Stimulated activated naive B cell treated with anti-CD40 and anti-IgM and Interleukin-4, amounts not matched to agents 10 μg/mL and 1 μg/mL and 100 μg/mL, for 72 hours (primary cell): ENCODE measurements around the gene MGRN1.
A peak's percentile ranks its signal among the peaks of the same experiment; 100 is the strongest.
"Not testable (repeated sequence)": the region's sequence is repeated elsewhere in the genome, so short reads cannot be mapped to it uniquely, and the experiment has no call there.

ENCODE experiments used
- ATAC-seq, 2 donors: fragments of 150-1000 bp; cut with Tn5 transposase; replicated peaks; 2 replicates each; pipeline ENCODE4 v1.10.0; 2021; ENCODE audit warnings: moderate library complexity in 1 of 2
- DNase-seq: peaks from one replicate; pipeline ENCODE4 v3.0.0; 2021
- H3K27ac Mint-ChIP-seq: one replicate; pipeline ENCODE4 v1.8.0; 2022; ENCODE audit warnings: mild to moderate bottlenecking, mixed read lengths
- H3K27me3 Mint-ChIP-seq, 2 donors: one replicate each; pipeline ENCODE4 v1.8.0; 2022; ENCODE audit warnings: mixed read lengths in 2 of 2
- H3K36me3 Mint-ChIP-seq, 2 donors: one replicate each; pipeline ENCODE4 v1.8.0; 2022; ENCODE audit warnings: mixed read lengths in 2 of 2, mild to moderate bottlenecking in 1 of 2
- H3K4me1 Mint-ChIP-seq, 2 donors: one replicate each; pipeline ENCODE4 v1.8.0; 2022; ENCODE audit warnings: mixed read lengths in 2 of 2, mild to moderate bottlenecking in 1 of 2
- H3K4me3 Mint-ChIP-seq, 2 donors: one replicate each; pipeline ENCODE4 v1.8.0; 2022; ENCODE audit warnings: mild to moderate bottlenecking in 2 of 2, mixed read lengths in 2 of 2, moderate library complexity in 1 of 2
- H3K9me3 Mint-ChIP-seq, 2 donors: one replicate each; pipeline ENCODE4 v1.8.0; 2022; ENCODE audit warnings: mixed read lengths in 2 of 2, mild to moderate bottlenecking in 1 of 2

MGRN1 gene

DNA sequence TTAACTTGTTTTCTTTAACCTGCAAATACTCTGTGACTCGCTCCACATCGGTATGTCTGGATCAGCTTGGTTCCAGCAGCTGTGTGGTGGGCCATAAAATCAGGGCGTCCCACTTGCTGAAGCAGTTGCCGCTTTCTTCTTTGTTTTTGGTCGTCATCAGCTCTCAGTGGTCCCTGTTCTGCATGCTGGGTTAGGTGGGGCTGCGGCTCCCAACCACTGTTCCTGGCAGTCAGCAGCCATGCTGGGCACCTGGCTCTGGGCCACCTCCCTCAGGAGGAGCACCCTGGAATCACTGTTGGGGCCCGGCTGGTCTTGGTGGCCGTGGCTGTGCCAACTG, 23.0 kb downstream of the MGRN1 start:
- peaks cover 39 to 45% of the 10 kb centered on the region in 2 donors for H3K36me3 Mint-ChIP-seq
- H3K27ac Mint-ChIP-seq = no peak overlapping the region
- H3K27me3 Mint-ChIP-seq = no peaks in the 10 kb centered on the region
- H3K4me1 Mint-ChIP-seq = peaks cover 32 to 37% of the 10 kb centered on the region in 2 donors
- H3K9me3 Mint-ChIP-seq = no peaks in the 10 kb centered on the region
- H3K4me3 Mint-ChIP-seq = no peak overlapping the region
- ATAC-seq (no peak), DNase-seq (no peak)

DNA sequence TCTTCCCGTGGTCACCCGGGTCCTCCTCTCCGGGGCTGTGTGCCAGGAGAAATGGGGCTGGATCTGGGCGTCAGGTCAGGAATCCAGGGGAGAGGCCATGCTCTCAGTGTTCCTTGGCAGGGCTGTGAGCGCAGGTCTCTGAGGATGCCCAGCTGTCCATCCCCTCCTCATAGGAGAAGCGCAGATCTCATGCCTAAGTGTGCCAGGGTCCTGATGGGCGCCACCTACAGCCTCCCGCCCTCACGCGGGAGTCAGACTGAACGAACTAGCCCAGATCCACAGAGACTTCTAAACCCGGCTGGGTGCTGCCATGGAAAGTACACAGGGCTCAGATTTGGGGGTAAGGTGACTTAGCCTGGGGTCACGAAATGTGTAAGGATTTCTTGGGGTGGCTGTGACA, 24.3 kb downstream of the MGRN1 start:
- Mint-ChIP-seq H3K4me3 (peak overlapping the region; percentile 45 to 48), H3K9me3 (no peaks in the 10 kb centered on the region), H3K27me3 (no peaks in the 10 kb centered on the region), H3K27ac (peak overlapping the region; percentile 89), H3K4me1 (peaks cover 34 to 44% of the 10 kb centered on the region in 2 donors), H3K36me3 (peaks cover 46 to 53% of the 10 kb centered on the region in 2 donors)
- DNase-seq = no peak
- ATAC-seq = no peak

DNA sequence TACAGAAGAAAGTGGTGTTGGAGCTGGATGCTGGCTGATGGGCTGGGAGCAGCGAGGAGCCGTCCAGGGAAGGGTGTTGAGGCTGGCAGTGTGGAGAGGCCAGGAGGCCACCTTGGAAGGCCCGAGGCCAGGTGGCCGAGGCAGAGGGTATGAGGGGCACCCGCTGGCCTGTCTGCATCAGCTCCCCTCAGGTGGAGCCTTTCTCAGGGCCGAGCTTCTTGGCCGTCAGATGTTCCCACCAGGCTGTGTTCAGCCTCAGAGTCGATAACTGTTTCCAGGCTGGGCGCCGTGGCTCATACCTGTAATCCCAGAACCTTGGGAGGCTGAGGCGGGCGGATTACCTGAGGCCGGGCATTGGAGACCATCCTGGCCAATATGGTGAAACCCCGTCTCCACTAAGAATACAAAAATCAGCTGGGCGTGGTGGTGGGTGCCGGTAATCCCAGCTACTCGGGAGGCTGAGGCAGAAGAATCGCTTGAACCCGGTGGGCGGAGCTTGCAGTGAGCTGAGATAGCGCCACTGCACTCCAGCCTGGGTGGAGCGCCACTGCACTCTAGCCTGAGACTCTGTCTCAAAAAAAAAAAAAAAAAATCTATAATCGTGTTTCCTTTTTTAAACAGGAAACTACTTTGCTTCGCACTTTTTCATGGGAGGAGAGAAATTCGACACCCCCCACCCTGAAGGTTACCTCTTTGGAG, 25.3 kb downstream of the MGRN1 start:
- peak overlapping the region in 1 of 2 donors; percentile 53 for H3K4me3 Mint-ChIP-seq
- DNase-seq (no peak), ATAC-seq (no peak)
- H3K27ac Mint-ChIP-seq = peak overlapping the region; percentile 81
- H3K4me1 Mint-ChIP-seq = peaks cover 34 to 44% of the 10 kb centered on the region in 2 donors
- no peaks in the 10 kb centered on the region for H3K9me3 Mint-ChIP-seq
- no peaks in the 10 kb centered on the region for H3K27me3 Mint-ChIP-seq
- peaks cover 47 to 61% of the 10 kb centered on the region in 2 donors for H3K36me3 Mint-ChIP-seq

DNA sequence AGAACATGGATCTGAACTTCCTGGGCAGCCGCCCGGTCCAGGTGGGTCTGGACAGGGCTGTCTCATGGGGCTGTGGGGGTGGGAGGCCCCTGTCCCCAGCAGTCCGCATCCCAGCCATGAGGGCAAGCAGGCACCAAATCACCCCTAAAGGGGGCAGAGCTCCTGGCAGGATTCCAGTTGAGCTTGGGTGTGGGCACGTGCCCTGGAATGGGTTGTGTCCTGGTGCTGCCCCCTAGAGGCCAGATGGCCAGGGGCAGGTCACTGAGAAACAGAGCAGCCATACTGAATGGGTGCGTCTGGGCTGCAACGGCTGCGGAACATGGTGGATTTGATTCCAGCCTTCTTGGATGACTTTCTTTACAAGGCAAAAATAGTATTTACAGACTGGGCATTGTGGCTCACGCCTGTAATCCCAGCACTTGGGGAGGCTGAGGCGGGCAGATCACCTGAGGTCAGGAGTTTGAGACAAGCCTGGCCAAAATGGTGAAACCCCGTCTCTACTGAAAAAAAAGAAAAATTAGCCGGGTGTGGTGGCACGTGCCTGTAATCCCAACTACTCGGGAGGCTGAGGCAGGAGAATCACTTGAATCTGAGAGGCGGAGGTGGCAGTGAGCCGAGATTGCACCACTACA, 25.9 kb downstream of the MGRN1 start:
- H3K27me3 Mint-ChIP-seq, H3K9me3 Mint-ChIP-seq: not testable (repeated sequence)
- ATAC-seq (peak; percentile 33 to 44), DNase-seq (peak; percentile 35)
- Mint-ChIP-seq H3K36me3 (peaks cover 42 to 60% of the 10 kb centered on the region in 2 donors), H3K4me1 (peaks cover 30 to 44% of the 10 kb centered on the region in 2 donors), H3K27ac (peak overlapping the region; percentile 81), H3K4me3 (peak overlapping the region; percentile 50 to 56)

DNA sequence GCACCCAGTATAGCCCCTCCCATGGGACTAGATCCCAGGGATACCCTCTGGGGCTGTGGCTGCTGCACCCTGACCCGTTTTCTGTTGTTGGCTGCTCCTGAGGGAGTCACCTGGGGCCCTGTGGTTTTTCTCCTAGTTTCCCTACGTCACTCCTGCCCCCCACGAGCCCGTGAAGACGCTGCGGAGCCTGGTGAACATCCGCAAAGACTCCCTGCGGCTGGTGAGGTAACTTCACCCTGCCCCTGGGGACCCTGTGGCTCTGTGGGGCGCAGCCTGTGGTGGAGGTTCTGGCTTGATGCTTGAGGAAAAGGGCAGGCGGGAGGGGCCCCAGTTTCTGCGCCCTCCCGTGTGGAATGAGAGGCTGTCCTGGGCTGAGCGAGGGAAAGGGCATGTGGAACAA, 27.2 kb downstream of the MGRN1 start:
- H3K4me3 Mint-ChIP-seq = peak overlapping the region; percentile 70 to 72
- H3K27me3 Mint-ChIP-seq = no peaks in the 10 kb centered on the region

DNA sequence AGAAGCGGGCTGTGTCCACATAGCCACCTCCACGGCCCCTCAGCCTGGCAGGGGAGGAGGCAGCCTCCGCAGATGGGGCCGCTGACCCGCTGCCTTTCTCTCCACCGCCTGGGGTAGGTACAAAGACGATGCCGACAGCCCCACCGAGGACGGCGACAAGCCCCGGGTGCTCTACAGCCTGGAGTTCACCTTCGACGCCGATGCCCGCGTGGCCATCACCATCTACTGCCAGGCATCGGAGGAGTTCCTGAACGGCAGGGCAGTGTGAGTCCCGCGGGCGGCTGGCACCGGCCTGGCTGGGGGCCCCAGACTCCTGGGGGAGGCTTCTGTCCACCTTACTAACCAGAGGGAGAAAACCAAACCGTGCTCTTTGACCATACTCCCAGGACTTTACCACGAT, 27.9 kb downstream of the MGRN1 start:
- no peaks in the 10 kb centered on the region for H3K27me3 Mint-ChIP-seq
- H3K36me3 Mint-ChIP-seq = peaks cover 48 to 70% of the 10 kb centered on the region in 2 donors
- peaks cover 28 to 44% of the 10 kb centered on the region in 2 donors for H3K4me1 Mint-ChIP-seq
- peak overlapping the region in 1 of 2 donors; percentile 70 for H3K4me3 Mint-ChIP-seq
- DNase-seq (no peak), ATAC-seq (no peak)
- H3K9me3 Mint-ChIP-seq = no peaks in the 10 kb centered on the region
- no peak overlapping the region for H3K27ac Mint-ChIP-seq

More for the DNA sequence above, 27.2 kb downstream of the MGRN1 start:
- Mint-ChIP-seq H3K4me1 (peaks cover 28 to 44% of the 10 kb centered on the region in 2 donors), H3K27ac (peak overlapping the region; percentile 62), H3K36me3 (peaks cover 48 to 67% of the 10 kb centered on the region in 2 donors), H3K9me3 (no peaks in the 10 kb centered on the region)
- ATAC-seq (peak; percentile 85 to 87), DNase-seq (peak; percentile 71)

DNA sequence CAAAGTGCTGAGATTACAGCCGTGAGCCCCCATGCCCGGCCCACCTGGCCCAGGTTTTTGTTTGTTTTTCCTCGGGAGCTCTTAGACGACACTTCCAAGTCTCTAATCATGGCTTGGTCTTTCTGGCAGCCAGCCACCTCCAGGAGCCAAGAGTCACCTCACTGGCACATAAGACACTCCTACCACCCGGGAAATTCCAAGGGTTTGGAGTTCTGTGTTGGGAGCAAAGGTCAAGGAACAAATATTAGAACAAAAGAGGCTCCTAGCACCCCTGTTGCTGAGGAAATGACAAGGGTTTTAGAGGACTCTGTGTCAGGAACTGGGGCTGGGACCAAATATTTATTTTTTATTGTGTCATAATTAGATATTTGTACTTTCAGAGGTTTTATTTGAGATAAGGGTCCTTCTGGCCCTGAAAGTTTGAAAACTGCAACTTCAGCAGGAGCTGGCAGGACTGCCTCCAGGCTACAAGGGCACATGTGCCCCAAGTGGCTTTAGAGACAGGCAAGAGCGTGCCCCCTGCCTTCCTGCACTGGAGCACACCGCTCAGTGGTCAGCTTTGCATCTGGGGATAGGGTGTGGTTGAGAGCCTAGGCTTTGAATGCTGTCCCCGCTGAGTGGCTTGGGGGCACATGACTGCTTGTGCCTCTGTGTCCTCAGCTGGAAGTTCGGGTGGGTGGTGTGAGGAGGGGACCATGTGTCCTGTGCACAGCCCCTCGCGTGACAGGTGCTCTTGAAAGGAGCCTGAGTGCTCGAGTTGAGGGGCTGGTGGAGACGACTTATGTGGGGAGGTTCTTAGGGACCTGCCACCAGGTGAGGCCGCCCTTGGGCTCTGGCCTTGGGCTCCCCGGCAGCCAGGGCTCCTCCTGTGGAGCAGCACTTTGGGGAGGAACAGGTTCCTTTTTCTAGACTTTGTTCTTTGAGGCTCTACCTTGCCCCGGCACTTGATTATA, 29.7 kb downstream of the MGRN1 start:
- Mint-ChIP-seq H3K27me3 (no peaks in the 10 kb centered on the region), H3K4me1 (peaks cover 29 to 44% of the 10 kb centered on the region in 2 donors), H3K36me3 (peaks cover 51 to 70% of the 10 kb centered on the region in 2 donors), H3K4me3 (no peak overlapping the region), H3K9me3 (no peaks in the 10 kb centered on the region), H3K27ac (no peak overlapping the region)
- ATAC-seq (no peak), DNase-seq (no peak)

DNA sequence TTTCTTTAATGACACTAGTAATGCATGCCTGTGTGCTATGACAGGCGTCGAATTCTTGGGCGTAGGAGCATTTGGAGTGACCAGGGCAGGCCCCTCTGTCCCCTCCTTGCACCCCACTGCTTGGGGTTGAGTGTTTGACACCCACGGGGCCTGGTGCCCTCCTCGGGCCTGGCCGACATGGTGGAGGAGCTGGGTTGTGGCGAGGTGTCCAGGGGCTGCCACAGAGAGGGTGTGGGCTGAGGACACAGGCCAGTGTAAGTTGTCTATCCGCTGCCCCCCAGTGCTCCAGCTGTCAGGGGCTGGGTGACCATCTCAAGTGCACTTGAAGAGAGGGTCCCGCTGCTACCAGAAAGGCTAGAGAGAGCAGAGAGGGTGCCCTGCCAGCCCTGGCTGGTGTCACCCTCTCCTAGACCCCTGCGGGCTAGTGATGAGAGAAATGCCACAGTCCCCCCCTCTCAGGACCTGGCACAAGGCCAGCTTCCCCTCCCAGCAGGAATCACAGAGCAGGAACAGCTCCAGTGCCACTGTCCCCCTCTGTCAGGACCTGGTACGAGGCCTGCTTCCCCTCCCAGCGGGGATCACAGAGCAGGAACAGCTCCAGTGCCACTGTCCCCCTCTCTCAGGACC, 30.5 kb downstream of the MGRN1 start:
- H3K27me3 Mint-ChIP-seq = no peaks in the 10 kb centered on the region
- DNase-seq (no peak), ATAC-seq (no peak)
- peaks cover 29 to 46% of the 10 kb centered on the region in 2 donors for H3K4me1 Mint-ChIP-seq
- H3K27ac Mint-ChIP-seq = peak overlapping the region; percentile 9
- no peaks in the 10 kb centered on the region for H3K9me3 Mint-ChIP-seq
- H3K36me3 Mint-ChIP-seq = peaks cover 51 to 69% of the 10 kb centered on the region in 2 donors
- no peak overlapping the region for H3K4me3 Mint-ChIP-seq

DNA sequence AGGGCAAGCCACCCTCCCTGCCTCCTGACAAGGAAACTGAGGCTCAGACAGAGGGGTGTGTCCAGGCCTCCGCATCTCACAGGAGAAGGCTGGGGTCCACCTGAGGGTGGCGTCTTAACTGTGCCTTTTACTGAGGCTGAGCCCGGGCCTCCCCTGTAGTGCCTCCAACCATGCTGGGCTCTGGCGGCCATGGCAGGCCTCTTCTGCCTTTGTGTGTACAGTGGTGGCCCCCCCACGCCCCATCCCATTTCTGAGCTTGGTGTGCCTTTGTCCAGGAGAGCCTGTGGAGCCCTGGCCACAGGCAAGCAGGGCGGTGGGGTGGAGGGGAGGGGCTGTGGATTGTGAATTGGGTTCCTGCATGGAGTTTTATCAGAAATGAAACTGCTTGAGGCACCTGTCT, 31.2 kb downstream of the MGRN1 start:
- H3K4me1 Mint-ChIP-seq = peaks cover 29 to 47% of the 10 kb centered on the region in 2 donors
- DNase-seq (no peak), ATAC-seq (no peak)
- peaks cover 49 to 63% of the 10 kb centered on the region in 2 donors for H3K36me3 Mint-ChIP-seq
- no peaks in the 10 kb centered on the region for H3K27me3 Mint-ChIP-seq
- H3K9me3 Mint-ChIP-seq = no peaks in the 10 kb centered on the region
- no peak overlapping the region for H3K4me3 Mint-ChIP-seq
- no peak overlapping the region for H3K27ac Mint-ChIP-seq

DNA sequence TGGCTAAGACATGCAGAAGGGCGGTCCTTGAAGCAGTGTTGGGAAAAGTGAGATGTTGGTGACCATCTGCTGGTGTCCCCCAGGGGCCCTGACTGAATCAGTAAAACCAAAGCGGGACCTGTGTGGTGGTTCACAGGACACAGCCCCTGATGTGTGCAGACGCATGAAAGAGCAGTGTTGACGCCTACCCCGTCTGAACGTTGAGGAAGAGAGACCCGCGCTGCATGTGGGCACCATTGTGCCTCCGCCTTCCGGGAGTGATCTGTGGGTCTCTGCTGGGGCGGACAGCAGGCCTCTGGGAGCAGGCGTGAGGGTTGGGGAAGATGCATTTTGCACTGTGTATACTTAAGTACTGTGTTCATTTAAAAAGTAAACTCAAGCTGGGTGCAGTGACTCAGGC, 31.6 kb downstream of the MGRN1 start:
- Mint-ChIP-seq H3K9me3 (no peaks in the 10 kb centered on the region), H3K4me1 (peaks cover 31 to 47% of the 10 kb centered on the region in 2 donors), H3K27ac (no peak overlapping the region), H3K4me3 (no peak overlapping the region), H3K36me3 (peaks cover 49 to 59% of the 10 kb centered on the region in 2 donors), H3K27me3 (no peaks in the 10 kb centered on the region)
- ATAC-seq = no peak
- no peak for DNase-seq

DNA sequence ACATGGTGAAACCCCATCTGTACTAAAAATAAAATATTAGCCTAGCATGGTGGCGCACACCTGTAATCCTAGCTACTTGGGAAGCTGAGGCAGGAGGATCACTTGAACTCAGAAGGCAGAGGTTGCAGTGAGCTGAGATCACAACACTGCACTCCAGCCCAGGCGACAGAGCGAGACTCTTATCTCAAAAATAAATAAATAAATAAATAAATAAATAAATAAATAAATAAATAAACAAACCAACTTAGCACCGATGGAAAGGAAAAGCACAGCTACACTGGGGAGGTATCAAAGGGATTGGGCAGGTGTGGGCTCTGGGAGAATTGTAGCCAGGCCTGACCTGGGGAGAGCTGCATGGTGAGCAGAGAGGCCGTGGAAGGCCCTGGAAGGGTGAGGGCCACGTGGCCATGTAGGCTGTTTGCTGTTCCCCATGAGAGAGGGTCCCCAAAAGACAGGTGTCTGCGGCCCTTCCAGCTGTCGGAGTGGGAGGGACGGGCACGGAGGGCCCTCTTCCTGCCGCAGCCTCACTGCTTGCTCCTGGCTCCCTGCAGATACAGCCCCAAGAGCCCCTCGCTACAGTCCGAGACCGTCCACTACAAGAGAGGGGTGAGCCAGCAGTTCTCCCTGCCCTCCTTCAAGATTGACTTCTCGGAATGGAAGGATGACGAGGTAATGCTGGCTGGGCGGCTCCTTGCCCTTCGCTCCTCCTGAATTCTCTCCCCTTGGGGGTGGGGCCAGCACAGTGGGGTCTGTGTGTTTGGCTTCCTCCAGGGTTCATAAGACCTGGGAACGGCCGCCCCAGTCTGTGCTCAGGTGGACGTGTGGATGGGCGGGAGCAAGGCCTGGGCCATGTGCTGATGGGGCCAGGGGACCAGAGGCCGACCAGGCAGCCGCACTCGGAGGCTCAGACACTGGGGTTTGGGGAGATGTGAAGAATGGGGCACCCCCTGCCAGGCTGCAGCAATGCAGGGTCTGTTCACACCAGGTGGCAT, 32.4 kb downstream of the MGRN1 start:
- no peak overlapping the region for H3K27ac Mint-ChIP-seq
- H3K4me1 Mint-ChIP-seq = peaks cover 26 to 45% of the 10 kb centered on the region in 2 donors
- peaks cover 50 to 51% of the 10 kb centered on the region in 2 donors for H3K36me3 Mint-ChIP-seq
- ATAC-seq (no peak), DNase-seq (no peak)
- H3K4me3 Mint-ChIP-seq = peak overlapping the region in 1 of 2 donors; percentile 14
- no peaks in the 10 kb centered on the region for H3K27me3 Mint-ChIP-seq
- no peaks in the 10 kb centered on the region for H3K9me3 Mint-ChIP-seq

DNA sequence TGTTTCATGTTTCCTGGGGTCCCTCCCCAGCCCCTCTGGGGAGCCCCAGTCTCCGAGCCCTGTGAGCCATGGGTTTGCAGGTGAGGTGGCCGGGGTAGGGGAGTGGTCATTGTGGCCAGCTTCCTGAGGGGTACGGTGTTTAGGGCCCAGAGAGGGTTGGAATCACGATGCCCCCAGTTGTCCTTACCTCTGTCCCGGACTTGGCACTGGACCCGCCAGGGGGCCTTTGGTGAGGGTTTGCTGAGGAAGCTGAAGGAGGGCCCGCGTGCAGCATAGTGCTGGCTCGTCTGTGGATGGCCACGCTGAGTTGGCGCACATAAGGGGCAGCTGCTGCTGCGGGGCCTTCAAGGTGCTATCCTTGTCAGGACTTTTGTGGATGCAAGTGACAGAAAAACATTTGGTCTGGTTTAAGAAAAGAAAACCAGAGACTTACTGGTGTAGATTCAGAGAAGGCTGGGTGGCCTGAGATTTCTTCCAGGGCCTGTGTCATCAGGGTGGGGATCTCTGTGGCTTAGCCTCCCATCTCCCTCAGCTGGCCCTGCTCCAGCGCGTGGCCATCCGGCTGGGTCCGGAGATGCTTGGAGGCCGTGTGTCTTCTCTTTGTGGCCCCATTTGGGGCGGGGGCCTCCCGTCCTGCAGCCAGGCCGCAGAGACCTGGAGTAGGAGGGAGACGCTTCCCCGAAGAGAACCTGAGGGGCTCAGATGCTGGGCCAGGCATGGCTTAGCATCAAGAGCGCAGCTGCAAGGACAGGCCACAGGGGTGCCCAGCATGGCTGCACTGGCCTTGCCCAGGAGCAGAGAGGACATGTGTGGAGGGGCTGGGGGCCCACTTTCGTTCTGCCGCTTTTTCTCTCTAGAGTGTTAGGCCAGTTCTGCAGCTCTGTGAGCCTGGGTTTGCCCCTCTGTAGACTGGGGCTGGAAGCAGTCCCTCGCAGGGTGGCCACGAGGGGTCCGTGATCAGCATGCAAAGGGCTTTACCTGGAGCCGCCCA, 35.0 kb downstream of the MGRN1 start:
- H3K4me3 Mint-ChIP-seq = no peak overlapping the region
- no peak for ATAC-seq
- peaks cover 41 to 55% of the 10 kb centered on the region in 2 donors for H3K4me1 Mint-ChIP-seq

More for the DNA sequence above, 35.0 kb downstream of the MGRN1 start:
- Mint-ChIP-seq H3K36me3 (peaks cover 53 to 55% of the 10 kb centered on the region in 2 donors), H3K9me3 (no peaks in the 10 kb centered on the region), H3K27ac (no peak overlapping the region), H3K27me3 (no peaks in the 10 kb centered on the region)
- DNase-seq = no peak
